ENCODE data around the gene PPARGC1A. TPM values are rescaled to one million over a fixed set of nuclear protein-coding genes. Genes with fewer than 3 reads are reported as not detected.

The PPARGC1A gene
- total and polyA plus RNA-seq, 10 of the 15 experiments (the other 5 are each of a cell fraction or from before 2014, with no cell fraction given), result 0.01 to 0.05 (median 0.04) TPM; not detected in 7

GRCh38 chr4:23811161-23811560, 78.7 kb downstream of the PPARGC1A start:
- no TSS peak for BruUV-seq (replicated peaks)
- Histone ChIP-seq H3K27ac (ENCODE audit: control insufficient read depth, insufficient read depth) (no peak overlapping the region), H3K9ac (ENCODE audit: control insufficient read depth, insufficient read depth, low read length) (no peak overlapping the region), H4K20me1 (ENCODE audit: control insufficient read depth, insufficient read depth) (no peaks in the 10 kb centered on the region), H3K36me3 (ENCODE audit: control insufficient read depth in 2 of 2, insufficient read depth in 2 of 2, low read length in 1 of 2) (no peaks in the 10 kb centered on the region), H3K4me1 (ENCODE audit: control insufficient read depth, insufficient read depth, low read length) (no peaks in the 10 kb centered on the region), H3K9me3 (replicated peaks; ENCODE audit: control insufficient read depth, insufficient read depth, low read length) (no peaks in the 10 kb centered on the region), H3K4me2 (ENCODE audit: control insufficient read depth, insufficient read depth) (no peak overlapping the region), H3K27me3 (replicated peaks in 1 of 2; ENCODE audit: control insufficient read depth in 2 of 2, insufficient read depth in 2 of 2, low read length in 1 of 2) (no peaks in the 10 kb centered on the region), H3K79me2 (ENCODE audit: control insufficient read depth, insufficient read depth, low read length) (no peaks in the 10 kb centered on the region), H2AFZ (ENCODE audit: control insufficient read depth, low read depth, low read length) (no peak overlapping the region), H3K4me3 (no peak overlapping the region)
- CTCF ChIA-PET, result no interaction called here
- in situ Hi-C loops (cut with MboI), result no loop called here
- POLR2A ChIA-PET, result no interaction called here
- DNase-seq (ENCODE audit: low read depth, low spot score) (no peak), ATAC-seq (no peak), FAIRE-seq (no peak)
- RAD21 ChIA-PET (ENCODE audit: unreplicated experiment), result no interaction called here
- TF ChIP-seq GABPA (IDR thresholded peaks at IDR 0.05; ENCODE audit: low read depth) (no peak), PAX8 (IDR thresholded peaks at IDR 0.05) (no peak), ELK1 (IDR thresholded peaks at IDR 0.05; ENCODE audit: low read depth, low read length) (no peak), ZNF687 (IDR thresholded peaks at IDR 0.05) (no peak), TBL1XR1 (IDR thresholded peaks at IDR 0.05; ENCODE audit: low read depth, low read length) (no peak), PKNOX1 (IDR thresholded peaks at IDR 0.05) (no peak), SRF (IDR thresholded peaks at IDR 0.05; ENCODE audit: low read depth in 2 of 2, low read length in 2 of 2) (no peak), HCFC1 (IDR thresholded peaks at IDR 0.05; ENCODE audit: low read length) (no peak), TARDBP (IDR thresholded peaks at IDR 0.05; ENCODE audit: borderline replicate concordance) (no peak), RUNX3 (IDR thresholded peaks at IDR 0.05; ENCODE audit: low read length) (no peak), POLR2A (IDR thresholded peaks at IDR 0.05; ENCODE audit: low read depth, low read length) (no peak)
- WGBS (ENCODE audit: insufficient coverage, insufficient replicate concordance, low lambda C conversion rate, missing lambda C conversion rate), result 50% methylated on average over 2 of the region's 2 CpGs
- intact Hi-C loops (cut with micrococcal nuclease; ENCODE audit: unreplicated experiment), result no loop called here
- SMC1A ChIA-PET (ENCODE audit: uncharacterized antibody, unreplicated experiment), result interaction anchor here (0.6 kb wide), 1 partner anchor 11 kb away, joined by 3 read pairs; no protein-coding TSS in a partner anchor
